GM18873 (cell line): ENCODE data around the gene ADAMTS6.

Experiments
- ATAC-seq: cut with Tn5 transposase; IDR thresholded peaks from one replicate; pipeline ENCODE4 v1.9.1; 2021; ENCODE audit warnings: mild to moderate bottlenecking, moderate library complexity, moderate number of reproducible peaks; ENCODE audit not compliant: unreplicated experiment, low FRiP score

ADAMTS6 gene

GRCh38 chr5:65305913-65306312 lies 175.8 kb downstream of the ADAMTS6 start:
- no peak for ATAC-seq

DNA sequence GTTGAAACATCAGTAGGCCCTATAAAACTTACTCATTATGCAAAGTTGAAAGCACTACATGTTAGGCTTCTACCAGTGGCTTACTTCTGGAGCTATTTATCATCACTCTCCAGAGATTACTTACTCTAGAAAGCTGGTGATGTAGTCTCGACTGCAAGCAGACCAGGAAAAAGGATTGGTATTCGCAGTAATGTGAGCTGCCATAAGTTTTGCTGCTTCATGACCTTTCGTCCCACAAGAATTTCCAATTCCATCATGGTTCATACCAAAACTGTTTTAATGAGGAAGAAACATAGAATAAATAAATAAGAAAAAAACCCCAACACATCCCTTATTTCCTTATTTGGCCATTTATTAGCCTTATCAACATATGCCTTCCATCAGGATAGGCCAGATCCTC lies 181.9 kb downstream of the ADAMTS6 start:
- ATAC-seq = no peak

GRCh38 chr5:65296067-65296466 lies 185.7 kb downstream of the ADAMTS6 start:
- no peak for ATAC-seq

DNA sequence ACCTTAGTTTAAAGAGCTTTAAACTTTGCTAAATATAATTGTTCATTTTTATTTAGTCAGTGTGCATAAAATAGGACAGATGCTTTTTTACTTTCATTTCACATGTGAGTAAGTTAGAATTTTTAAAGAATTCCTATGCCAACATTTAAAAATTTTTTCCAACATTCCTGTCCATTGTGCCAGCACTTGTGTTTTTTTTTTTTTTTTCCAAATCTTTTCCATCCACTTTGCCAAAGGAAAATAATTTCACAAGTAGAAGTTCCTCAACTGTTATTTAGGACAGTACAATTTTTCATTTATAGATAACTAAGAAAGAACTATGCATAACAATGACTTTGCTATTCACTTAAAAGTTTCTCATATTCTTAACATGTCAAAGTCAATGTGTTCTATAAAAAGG lies 189.5 kb downstream of the ADAMTS6 start:
- ATAC-seq = no peak

DNA sequence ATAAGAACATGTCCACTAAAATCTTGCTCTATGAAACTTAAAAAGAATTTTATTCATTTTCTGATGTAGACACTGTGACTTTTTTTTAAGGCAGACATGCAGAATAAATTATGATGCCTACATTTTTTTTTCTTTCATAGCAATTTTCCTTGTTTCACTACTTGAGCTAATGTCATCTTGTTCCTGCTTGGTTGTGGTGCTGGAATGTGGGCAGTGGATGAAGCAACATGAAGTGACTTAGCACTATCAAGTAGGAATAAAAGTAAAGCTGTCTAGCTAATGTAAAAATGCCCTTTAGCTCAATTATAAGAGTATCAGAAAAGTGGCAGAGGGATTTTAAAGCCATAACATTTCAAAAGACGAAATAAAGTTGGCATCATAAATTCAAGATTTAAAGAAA lies 191.0 kb downstream of the ADAMTS6 start:
- no peak for ATAC-seq

DNA sequence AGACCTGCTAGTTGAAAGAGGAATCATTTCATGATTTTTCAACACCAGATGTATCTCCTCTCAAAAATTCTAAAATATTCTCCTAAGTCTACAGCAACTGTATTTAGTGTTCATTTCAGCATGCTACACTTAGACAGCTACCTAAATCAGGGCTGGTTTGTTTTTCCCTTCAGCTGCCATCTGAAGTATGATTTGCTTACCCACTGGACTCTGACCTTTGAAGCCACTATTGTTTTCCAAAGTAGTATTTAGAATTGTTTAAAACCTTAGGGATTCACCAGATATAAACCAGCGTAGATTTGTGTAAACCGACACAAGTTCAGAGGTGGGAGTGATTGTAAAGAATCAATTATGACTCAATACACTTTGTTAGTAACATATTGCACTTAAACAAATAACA lies 193.1 kb downstream of the ADAMTS6 start:
- no peak for ATAC-seq

- ATAC-seq = no peak
Measured at GRCh38 chr5:65279603-65280002, 202.1 kb downstream of the ADAMTS6 start.

- ATAC-seq = no peak
Measured at GRCh38 chr5:65276178-65276890, 205.4 kb downstream of the ADAMTS6 start.

- ATAC-seq = no peak
Measured at GRCh38 chr5:65271906-65272305, 209.8 kb downstream of the ADAMTS6 start.

- ATAC-seq = no peak
Measured at GRCh38 chr5:65268525-65268924, 213.2 kb downstream of the ADAMTS6 start.

DNA sequence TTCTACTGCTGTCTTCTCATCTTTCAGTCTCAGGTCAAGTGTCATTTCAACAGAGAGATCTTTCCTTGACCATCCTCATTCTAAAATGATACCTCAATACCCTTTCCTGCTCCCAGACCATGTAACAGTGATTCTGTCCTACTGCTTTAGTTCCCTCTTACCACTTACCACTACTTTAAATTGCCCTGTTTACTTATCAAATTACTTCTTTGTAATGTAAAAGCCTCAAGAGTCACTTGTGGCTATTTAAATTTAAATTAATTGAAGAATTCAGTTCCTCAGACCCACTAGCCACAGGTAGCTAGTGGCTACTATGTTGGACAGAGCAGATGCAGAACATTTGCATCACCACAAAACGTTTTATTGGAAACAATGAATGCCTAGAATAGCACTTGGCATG lies 217.3 kb downstream of the ADAMTS6 start:
- ATAC-seq = no peak

GRCh38 chr5:65263321-65263720 lies 218.4 kb downstream of the ADAMTS6 start:
- ATAC-seq = no peak

DNA sequence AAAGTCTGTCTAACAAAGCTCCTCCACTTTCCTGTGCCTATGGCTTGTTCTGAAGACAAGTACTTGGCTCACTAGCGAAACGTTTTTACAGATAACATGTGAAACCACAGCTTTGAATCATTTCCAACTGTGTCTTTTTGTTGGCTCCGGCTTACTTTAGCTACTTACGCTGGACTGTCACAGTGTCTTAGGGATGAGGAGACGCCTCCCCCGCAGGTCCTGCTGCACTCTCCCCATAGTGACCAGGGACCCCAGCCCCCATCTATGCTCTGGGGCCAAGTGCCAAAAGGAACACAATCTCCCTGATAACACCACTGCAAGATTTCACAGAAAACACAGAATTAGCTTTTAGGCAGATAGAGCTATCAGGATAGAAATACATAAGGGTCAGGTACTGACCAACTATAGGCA lies 219.1 kb downstream of the ADAMTS6 start:
- ATAC-seq = no peak

GRCh38 chr5:65262096-65262495 lies 219.6 kb downstream of the ADAMTS6 start:
- no peak for ATAC-seq

DNA sequence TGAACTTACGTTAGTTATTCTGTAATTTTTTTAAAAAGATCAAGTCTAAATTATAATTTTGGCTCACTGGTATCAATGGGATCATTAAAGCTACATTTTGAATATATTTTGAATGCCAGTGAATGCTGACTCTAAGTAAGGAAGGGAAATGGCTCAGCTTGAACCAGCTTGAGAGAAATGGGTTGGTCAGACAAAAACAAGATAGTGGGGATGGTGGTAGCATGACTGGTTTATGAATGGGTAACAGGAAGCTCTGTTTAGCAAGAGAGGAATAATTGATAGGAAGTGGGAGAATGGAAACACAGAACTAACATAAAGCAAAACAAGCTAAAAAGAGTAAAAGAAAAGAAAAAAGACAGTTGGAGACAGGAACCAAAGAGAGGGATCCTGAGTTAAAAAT lies 220.2 kb downstream of the ADAMTS6 start:
- no peak for ATAC-seq

DNA sequence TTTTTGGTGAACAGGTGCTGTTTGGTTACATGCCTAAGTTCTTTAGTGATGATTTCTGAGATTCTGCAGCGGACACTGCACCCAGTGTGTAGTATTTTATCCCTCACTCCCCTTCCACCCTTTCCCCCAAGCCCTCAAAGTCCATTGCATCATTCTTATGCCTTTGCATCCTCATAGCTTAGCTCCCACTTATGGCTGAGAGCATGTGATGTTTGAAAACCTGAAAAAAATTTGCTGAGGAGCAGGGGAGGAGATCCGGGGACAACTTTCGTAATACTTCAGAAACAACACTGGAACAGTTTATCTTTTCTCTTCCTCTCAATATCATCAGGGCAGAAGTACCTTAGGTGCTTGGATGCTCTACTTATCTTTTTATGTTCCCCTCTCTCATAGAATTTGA lies 226.4 kb downstream of the ADAMTS6 start:
- ATAC-seq = no peak

GRCh38 chr5:65252977-65253376 lies 228.7 kb downstream of the ADAMTS6 start:
- ATAC-seq = no peak

GRCh38 chr5:65248896-65249295 lies 232.8 kb downstream of the ADAMTS6 start:
- no peak for ATAC-seq

GRCh38 chr5:65247594-65247993 lies 234.1 kb downstream of the ADAMTS6 start:
- ATAC-seq = no peak

DNA sequence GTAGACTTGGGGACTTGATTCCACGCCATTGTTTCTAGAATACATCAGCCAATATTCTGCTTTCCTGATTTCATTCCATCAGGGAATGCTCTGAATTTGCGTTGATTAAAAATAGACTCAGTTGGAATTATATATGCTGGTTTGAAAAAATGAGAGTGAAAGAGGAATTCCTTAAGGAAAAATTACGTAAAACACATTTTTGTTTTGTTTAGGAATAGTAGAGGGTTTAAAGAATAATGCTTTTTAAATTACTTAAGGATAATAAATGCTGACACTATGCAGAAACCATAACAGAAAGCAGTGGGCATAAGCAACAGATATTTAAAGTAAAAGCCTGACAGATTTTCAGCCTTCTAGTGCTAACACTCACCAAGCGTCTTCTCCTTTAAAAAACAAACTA lies 235.0 kb downstream of the ADAMTS6 start:
- no peak for ATAC-seq

DNA sequence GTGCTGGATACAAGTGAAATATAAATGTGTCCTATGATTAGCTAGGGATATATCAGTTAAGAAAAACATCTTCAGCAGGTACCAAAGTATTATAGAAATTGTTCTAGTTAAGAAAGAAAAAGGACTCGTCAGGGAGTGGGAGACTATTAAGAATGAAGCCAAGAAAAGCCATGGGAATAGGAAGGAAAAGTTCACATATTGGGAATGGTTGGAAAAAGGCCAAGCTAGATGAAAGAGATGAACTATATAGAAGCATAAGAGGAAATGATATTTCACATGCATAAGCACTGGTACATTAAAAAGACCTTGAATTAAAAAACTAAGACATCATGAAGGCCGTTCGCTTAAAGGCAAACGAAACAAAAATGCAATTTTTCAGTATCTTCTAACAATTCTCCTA lies 237.7 kb downstream of the ADAMTS6 start:
- ATAC-seq = no peak

- ATAC-seq = no peak
Measured at GRCh38 chr5:65243161-65243560, 238.6 kb downstream of the ADAMTS6 start.

- no peak for ATAC-seq
Measured at GRCh38 chr5:65229841-65230240, 251.9 kb downstream of the ADAMTS6 start.
